ENCODE results near the gene AATK. TPM values are rescaled to one million over a fixed set of nuclear protein-coding genes. Genes with fewer than 3 reads are reported as not detected.

AATK gene
- total RNA-seq, 2 experiments from 2014 or later, result 0.35 to 0.41 TPM

DNA sequence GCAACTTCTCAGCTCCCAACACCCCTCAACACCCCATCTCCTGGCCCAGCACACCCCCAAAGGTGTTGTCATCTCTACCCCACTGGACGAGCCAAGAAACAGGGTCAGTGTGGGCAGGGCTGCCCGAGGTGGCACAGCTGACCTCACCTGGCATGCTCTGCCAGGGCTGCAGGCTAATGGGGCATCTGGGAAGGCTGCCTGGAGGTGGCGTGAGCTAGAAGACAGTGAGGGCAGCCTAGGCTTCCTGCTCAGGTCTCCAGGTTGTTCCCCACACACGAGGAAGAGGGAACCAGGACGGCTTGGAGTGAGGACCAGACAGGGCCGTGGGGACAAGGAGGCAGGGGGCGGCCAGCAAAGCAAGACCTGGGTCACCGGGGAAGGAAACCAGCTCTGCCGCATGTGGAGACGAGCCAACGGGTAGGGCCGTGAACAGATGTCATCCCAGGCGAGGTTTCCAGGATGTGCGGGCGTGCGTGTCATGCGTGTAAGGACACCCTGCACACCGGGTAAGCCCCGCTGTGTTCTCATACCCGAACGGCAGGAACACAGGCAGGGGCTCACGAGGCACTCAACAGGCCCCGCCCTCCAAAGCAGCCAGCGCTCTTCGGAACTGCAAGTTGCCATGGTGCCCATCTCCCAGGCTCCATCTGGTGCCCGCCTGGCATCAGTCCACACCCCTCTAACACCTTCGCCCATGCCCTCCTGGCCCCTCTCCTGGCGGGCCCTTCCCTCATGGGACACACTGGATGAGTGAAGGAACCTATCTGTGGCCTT is 30.3 kb downstream of the AATK start:
- Mint-ChIP-seq H3K4me1 (no peaks in the 10 kb centered on the region), H3K27ac (no peak overlapping the region), H3K36me3 (ENCODE audit: low read depth) (no peaks in the 10 kb centered on the region), H3K4me3 (no peak overlapping the region), H3K27me3 (no peaks in the 10 kb centered on the region), H3K9me3 (ENCODE audit: low read depth) (peaks cover 11% of the 10 kb centered on the region)
- ChIA-PET POLR2A (no interaction called here), CTCF (no interaction called here)
- intact Hi-C loops (cut with DNase I, micrococcal nuclease), result no loop called here
- DNase-seq (no peak), ATAC-seq (no peak)

DNA sequence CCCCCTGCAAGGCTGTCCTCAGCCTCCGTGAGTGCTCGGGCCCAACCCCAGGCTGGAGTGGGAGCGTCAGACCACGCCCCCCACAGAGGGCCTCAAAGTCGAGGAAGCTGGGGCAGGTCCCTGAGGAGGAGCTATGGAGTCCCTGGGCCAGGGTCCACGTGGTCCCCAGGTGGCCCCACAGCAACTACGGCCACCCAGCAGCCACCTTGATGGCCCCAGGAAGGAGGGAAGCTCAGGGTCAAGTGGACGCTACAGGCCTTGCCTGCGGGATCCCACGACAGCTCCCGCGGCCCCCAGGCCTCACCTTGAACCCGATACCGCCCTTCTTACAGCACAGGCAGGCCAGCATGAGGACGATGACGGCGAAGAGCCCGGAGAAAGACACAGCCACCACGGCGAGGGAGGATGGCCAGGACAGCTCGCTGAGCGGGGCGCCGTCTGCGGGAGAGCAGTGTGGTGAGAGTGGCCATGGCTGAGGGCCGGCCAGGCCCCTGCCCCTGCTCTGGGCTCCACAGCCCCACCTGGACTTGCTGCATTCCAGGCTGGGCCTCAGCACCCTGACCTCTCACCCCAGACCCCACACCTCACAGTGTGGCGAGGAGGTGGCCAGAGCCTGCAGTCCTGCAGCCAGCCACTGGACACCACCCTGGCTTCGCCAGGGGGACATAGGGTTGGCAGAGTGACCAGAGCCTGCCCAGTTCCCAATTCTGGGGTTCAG is 31.8 kb downstream of the AATK start:
- Mint-ChIP-seq H3K4me3 (no peak overlapping the region), H3K4me1 (no peaks in the 10 kb centered on the region), H3K9me3 (ENCODE audit: low read depth) (peaks cover 11% of the 10 kb centered on the region), H3K27ac (no peak overlapping the region), H3K27me3 (no peaks in the 10 kb centered on the region), H3K36me3 (ENCODE audit: low read depth) (no peaks in the 10 kb centered on the region)
- intact Hi-C loops (cut with DNase I, micrococcal nuclease), result no loop called here
- POLR2A ChIA-PET, result interaction anchor here (0.7 kb wide), 1 partner anchor 123 kb away, joined by 3 read pairs; no protein-coding TSS in a partner anchor
- CTCF ChIA-PET, result no interaction called here
- ATAC-seq, result no peak
- no peak for DNase-seq

DNA sequence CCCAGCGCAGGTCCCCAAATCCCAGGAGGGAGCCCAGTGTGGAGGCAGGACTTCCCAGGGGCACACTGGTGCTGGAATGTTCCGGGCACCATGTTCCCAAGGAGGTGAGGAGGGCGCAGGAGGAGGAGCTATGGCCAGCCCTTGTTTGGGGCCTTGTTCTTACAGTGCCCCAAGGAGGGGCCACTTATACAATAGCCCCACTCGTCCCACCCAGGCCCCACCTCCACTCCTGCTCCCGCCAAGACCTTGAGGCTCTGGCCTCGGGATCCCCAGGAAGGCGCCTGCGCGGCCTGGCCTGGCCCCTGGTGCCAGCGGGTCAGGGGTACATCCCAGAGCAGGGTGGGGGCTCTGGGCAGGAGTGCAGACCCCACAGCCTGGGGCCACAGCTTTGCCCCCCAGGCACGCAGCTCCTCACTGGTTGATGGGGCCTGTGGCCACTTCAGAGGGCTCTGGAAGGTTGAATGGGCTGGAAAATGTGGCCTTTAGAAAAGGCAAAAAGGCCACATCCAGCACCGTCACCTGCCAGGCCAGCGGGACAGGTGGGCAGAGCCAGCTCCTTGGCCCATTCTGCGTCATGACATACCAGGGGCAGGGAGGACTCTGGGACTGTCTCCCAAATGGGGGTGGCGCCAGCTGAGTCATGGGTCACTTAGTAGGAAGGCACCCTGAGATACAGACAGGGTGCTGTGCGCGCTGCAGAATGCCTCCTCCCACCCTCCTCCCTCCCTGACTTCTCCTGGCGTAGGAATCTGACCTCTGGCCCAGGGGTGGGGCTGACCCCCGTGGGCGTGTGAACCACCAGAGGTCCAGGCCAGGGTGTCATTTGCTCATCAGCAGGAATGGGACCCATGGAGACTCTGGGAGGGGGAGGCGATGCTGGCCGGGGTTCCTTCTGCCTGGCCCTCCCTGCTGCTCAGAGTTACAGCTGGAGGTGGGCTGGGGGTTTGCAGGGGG is 33.0 kb downstream of the AATK start:
- Mint-ChIP-seq H3K4me3 (no peak overlapping the region), H3K27ac (no peak overlapping the region), H3K9me3 (ENCODE audit: low read depth) (peaks cover 3% of the 10 kb centered on the region), H3K4me1 (no peaks in the 10 kb centered on the region), H3K27me3 (no peaks in the 10 kb centered on the region), H3K36me3 (ENCODE audit: low read depth) (no peaks in the 10 kb centered on the region)
- intact Hi-C loops (cut with DNase I, micrococcal nuclease), result no loop called here
- DNase-seq (no peak), ATAC-seq (no peak)
- CTCF ChIA-PET, result interaction anchor here (0.5 kb wide), 1 partner anchor 152 kb away, joined by 3 read pairs; no protein-coding TSS in a partner anchor
- POLR2A ChIA-PET, result interaction anchor here (0.7 kb wide), 1 partner anchor 124 kb away, joined by 3 read pairs; no protein-coding TSS in a partner anchor

GRCh38 chr17:81132197-81132540 is 33.9 kb downstream of the AATK start:
- ATAC-seq (no peak), DNase-seq (no peak)
- Mint-ChIP-seq H3K36me3 (ENCODE audit: low read depth) (no peaks in the 10 kb centered on the region), H3K4me1 (no peaks in the 10 kb centered on the region), H3K9me3 (ENCODE audit: low read depth) (no peaks in the 10 kb centered on the region), H3K27ac (no peak overlapping the region), H3K27me3 (no peaks in the 10 kb centered on the region), H3K4me3 (no peak overlapping the region)
- intact Hi-C loops (cut with DNase I, micrococcal nuclease), result no loop called here
- CTCF ChIA-PET, result interaction anchor here (0.5 kb wide), 1 partner anchor 152 kb away, joined by 3 read pairs; no protein-coding TSS in a partner anchor
- POLR2A ChIA-PET, result no interaction called here

GRCh38 chr17:81131486-81132196 is 34.4 kb downstream of the AATK start:
- H3K4me3 Mint-ChIP-seq, result no peak overlapping the region
- no peaks in the 10 kb centered on the region for H3K9me3 Mint-ChIP-seq (ENCODE audit: low read depth)
- DNase-seq (no peak), ATAC-seq (no peak)
- no peaks in the 10 kb centered on the region for H3K4me1 Mint-ChIP-seq
- ChIA-PET POLR2A (no interaction called here), CTCF (no interaction called here)
- no peaks in the 10 kb centered on the region for H3K27me3 Mint-ChIP-seq
- no peaks in the 10 kb centered on the region for H3K36me3 Mint-ChIP-seq (ENCODE audit: low read depth)
- H3K27ac Mint-ChIP-seq, result no peak overlapping the region
- intact Hi-C loops (cut with DNase I, micrococcal nuclease), result no loop called here

- ATAC-seq (no peak), DNase-seq (no peak)
- Mint-ChIP-seq H3K27ac (no peak overlapping the region), H3K36me3 (ENCODE audit: low read depth) (no peaks in the 10 kb centered on the region), H3K9me3 (ENCODE audit: low read depth) (no peaks in the 10 kb centered on the region), H3K4me1 (no peaks in the 10 kb centered on the region), H3K27me3 (no peaks in the 10 kb centered on the region), H3K4me3 (no peak overlapping the region)
- intact Hi-C loops (cut with DNase I, micrococcal nuclease), result no loop called here
- ChIA-PET CTCF (interaction anchor here (0.9 kb wide), 1 partner anchor 105 kb away, joined by 4 read pairs; no protein-coding TSS in a partner anchor), POLR2A (no interaction called here)
Observed at GRCh38 chr17:81130385-81131361, 35.3 kb downstream of the AATK start.

GRCh38 chr17:81129711-81130367 is 36.2 kb downstream of the AATK start:
- POLR2A ChIA-PET, result no interaction called here
- CTCF ChIA-PET, result interaction anchor here (0.9 kb wide), 1 partner anchor 104 kb away, joined by 4 read pairs; no protein-coding TSS in a partner anchor
- intact Hi-C loops (cut with DNase I, micrococcal nuclease), result no loop called here
- no peak overlapping the region for H3K27ac Mint-ChIP-seq
- H3K27me3 Mint-ChIP-seq, result no peaks in the 10 kb centered on the region
- no peaks in the 10 kb centered on the region for H3K9me3 Mint-ChIP-seq (ENCODE audit: low read depth)
- H3K36me3 Mint-ChIP-seq (ENCODE audit: low read depth), result no peaks in the 10 kb centered on the region
- DNase-seq (no peak), ATAC-seq (no peak)
- H3K4me1 Mint-ChIP-seq, result no peaks in the 10 kb centered on the region
- H3K4me3 Mint-ChIP-seq, result no peak overlapping the region

DNA sequence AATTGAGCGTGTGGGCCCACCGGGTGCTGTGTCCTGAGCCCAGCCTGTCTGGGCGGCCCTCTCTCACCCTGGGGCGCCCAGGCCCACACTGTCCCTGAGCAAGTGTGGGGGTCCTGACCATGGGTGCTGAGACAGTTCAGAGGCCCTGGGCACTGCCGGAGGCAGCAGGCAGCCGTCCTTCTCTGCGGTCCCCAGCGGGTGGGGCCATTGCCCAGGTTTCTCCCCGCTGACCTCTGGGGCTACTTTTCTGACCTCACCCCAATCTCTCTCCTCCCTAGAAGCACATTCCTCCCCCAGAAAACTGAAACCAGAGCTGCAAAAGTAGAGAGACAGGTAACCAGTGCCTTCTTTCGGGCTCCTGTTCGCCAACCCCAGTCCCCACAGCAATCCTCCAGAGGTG is 36.7 kb downstream of the AATK start:
- Mint-ChIP-seq H3K27me3 (no peaks in the 10 kb centered on the region), H3K36me3 (ENCODE audit: low read depth) (no peaks in the 10 kb centered on the region), H3K27ac (no peak overlapping the region), H3K9me3 (ENCODE audit: low read depth) (no peaks in the 10 kb centered on the region), H3K4me3 (no peak overlapping the region), H3K4me1 (no peaks in the 10 kb centered on the region)
- ATAC-seq, result no peak
- ChIA-PET CTCF (no interaction called here), POLR2A (no interaction called here)
- intact Hi-C loops (cut with DNase I, micrococcal nuclease), result no loop called here
- no peak for DNase-seq

- Mint-ChIP-seq H3K27ac (no peak overlapping the region), H3K36me3 (ENCODE audit: low read depth) (no peaks in the 10 kb centered on the region), H3K4me3 (no peak overlapping the region), H3K27me3 (no peaks in the 10 kb centered on the region), H3K4me1 (no peaks in the 10 kb centered on the region), H3K9me3 (ENCODE audit: low read depth) (no peaks in the 10 kb centered on the region)
- CTCF ChIA-PET, result interaction anchor here (0.7 kb wide), 1 partner anchor 395 kb away, joined by 3 read pairs; no protein-coding TSS in a partner anchor
- ATAC-seq (no peak), DNase-seq (no peak)
- POLR2A ChIA-PET, result no interaction called here
- intact Hi-C loops (cut with DNase I, micrococcal nuclease), result no loop called here
Observed at GRCh38 chr17:81128774-81129173, 37.2 kb downstream of the AATK start.

DNA sequence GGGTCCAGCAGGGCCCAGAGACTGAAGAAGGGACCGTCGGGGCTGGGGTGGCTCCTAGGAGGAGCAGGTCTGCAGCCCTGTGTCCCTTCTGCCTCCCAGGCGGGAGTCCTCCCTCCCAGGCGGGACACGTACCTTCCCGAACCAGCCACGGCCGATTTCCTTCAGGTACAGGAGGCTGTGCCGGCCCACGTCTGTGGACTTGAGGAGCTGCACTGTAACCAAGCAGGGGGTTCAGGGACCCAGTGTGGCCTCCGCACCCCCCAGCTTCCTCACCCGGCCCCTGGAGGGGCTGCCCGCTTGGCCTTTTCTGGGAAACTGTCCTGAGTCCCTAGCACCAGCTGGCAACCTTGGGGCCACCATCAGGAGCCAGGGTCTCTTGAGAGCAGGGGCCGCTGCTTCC is 37.7 kb downstream of the AATK start:
- no peaks in the 10 kb centered on the region for H3K9me3 Mint-ChIP-seq (ENCODE audit: low read depth)
- H3K4me1 Mint-ChIP-seq, result no peaks in the 10 kb centered on the region
- ChIA-PET POLR2A (no interaction called here), CTCF (interaction anchor here (0.7 kb wide), 1 partner anchor 395 kb away, joined by 3 read pairs; no protein-coding TSS in a partner anchor)
- no peaks in the 10 kb centered on the region for H3K36me3 Mint-ChIP-seq (ENCODE audit: low read depth)
- no peaks in the 10 kb centered on the region for H3K27me3 Mint-ChIP-seq
- H3K4me3 Mint-ChIP-seq, result no peak overlapping the region
- intact Hi-C loops (cut with DNase I, micrococcal nuclease), result no loop called here
- no peak for DNase-seq
- no peak for ATAC-seq
- no peak overlapping the region for H3K27ac Mint-ChIP-seq
